Endometrial microvascular endothelial cells (primary cell): Measurements from ENCODE around the gene DDX1. TPM values are rescaled to one million over a fixed set of nuclear protein-coding genes. Genes with fewer than 3 reads are reported as not detected.

Experiments
- in situ Hi-C: cut with HindIII; loops from 2 replicates; pipeline ENCODE4 v1.10.0; 2017; ENCODE audit warnings: low sequenced_read_pairs, low pct_unique_long_range_greater_than_20kb; ENCODE audit errors: inconsistent ontology term
- total RNA-seq: library from RNA; depleted of rRNA; stranded (reverse); fragments of >200 nt; gene quantifications from one replicate; pipeline ENCODE4 v1.2.3, GENCODE V29; 2015; ENCODE audit errors: inconsistent ontology term

Gene DDX1
- total RNA-seq, 1 donor from 2014 or later: 81.7 TPM

DNA sequence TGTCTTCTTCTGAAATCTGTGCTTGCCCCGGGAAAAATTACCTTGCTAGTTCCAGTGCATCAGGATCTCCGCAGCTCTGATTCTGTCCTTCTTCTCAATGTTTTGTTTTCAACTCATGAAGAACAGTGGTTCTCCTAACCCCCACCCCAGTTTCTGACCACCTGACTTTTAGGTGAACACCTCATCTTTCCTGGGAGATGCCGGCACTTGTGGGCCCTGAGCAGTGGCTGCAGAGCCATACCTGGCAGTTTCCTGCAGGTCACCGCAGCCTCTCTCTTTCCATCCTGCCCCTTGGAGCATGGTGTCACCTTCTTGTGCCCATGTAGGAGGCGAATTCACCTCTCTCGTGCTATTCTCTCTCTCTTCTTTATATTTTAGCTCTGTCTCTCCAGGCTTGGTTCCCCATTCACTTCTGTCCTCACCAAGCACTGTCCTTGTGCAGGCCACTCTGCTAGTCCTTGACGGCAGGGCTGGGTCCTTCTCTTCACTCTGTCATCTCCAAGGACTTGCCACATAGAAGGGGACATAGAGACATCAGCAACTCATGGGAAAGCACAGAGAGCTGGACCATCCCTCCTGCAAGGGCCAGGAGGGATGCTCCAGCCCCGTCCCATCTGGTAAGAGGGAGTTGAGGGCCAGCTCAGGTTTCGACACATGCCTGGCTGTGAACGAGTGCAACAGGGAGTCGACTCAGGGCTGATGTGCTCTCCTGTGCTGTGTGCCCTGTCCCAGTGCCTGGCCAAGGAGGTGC is 59.1 kb downstream of the DDX1 start:
- in situ Hi-C loops: no loop called here

DNA sequence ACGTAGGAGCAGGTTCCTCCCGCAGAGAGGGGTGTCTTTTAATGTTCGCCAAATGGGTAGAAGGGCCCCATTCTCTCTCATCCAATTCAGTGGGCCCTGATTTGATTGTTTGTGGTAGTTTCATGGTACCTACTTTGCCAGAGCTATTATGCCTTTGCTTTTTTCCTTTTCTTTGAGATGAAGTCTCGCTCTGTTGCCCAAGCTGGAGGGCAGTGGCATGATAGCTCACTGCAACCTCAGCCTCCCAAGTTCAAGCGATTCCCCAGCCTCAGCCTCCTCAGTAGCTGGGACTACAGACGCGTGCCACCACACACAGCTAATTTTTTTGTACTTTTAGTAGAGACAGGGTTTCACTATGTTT is 59.7 kb downstream of the DDX1 start:
- in situ Hi-C loops: no loop called here

- in situ Hi-C loops: no loop called here
These were observed 60.6 kb downstream of the DDX1 start for GRCh38 chr2:15652252-15652651.

GRCh38 chr2:15652801-15653200 is 61.1 kb downstream of the DDX1 start:
- in situ Hi-C loops: no loop called here

GRCh38 chr2:15653806-15654726 is 62.4 kb downstream of the DDX1 start:
- in situ Hi-C loops: no loop called here

- in situ Hi-C loops: no loop called here
These were observed 63.0 kb downstream of the DDX1 start for GRCh38 chr2:15654727-15655073.

DNA sequence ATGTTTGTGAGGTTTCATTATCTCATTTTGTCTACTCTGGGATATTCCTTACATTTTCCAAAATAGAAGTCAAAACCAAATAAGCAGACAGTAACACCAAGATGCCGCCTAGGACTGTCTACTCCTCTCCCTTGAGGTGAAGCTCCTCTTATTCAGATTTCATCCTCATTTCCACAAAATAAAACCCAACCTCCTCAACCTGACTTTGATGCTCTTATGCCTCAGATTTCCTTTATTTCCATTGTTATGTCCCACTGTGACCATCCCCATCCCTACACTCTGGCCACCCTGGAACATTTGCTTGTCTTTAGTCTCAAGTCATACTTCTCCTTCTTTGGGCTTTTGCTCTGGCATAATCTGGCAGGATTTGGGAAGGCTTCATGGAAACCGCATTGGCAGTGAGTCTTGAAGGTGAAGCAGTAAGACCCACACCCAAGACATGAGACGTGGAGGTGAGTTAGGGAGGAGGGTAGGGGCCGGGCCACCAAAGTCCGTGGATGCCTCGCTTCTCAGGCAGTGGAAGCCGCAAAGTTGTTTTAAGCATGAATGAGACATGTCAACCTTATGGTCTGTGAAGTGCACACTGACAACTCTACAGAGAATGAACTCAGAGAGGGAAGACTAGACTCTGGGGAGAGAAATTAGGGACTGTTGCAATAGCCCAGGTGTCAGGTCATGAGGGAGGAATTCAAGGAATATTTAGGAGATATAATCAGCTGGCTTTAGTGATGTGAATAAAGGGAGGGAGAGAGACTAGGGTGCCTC is 63.6 kb downstream of the DDX1 start:
- in situ Hi-C loops: no loop called here

DNA sequence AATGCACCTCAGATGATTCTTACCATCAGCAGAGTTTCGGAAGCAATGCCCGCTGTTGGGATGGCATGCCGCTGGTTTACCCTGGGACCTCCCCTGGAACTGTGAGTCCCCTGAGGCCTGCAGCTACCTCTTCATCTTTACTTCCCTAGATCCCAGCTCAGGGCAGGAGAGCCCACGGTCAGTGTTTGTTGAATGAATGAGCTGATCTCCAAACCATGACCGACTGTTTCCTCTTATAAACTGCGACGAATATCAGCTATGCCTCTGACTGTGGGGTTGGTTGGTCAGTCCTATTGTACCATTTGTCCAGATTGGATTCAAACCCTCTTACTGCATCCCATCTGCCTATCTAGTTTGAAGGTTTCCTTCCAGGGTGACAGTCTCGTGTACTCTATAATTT is 64.4 kb downstream of the DDX1 start:
- in situ Hi-C loops: no loop called here

- in situ Hi-C loops: no loop called here
These were observed 66.1 kb downstream of the DDX1 start for GRCh38 chr2:15657759-15658158.

GRCh38 chr2:15658911-15659310 is 67.2 kb downstream of the DDX1 start:
- in situ Hi-C loops: no loop called here

DNA sequence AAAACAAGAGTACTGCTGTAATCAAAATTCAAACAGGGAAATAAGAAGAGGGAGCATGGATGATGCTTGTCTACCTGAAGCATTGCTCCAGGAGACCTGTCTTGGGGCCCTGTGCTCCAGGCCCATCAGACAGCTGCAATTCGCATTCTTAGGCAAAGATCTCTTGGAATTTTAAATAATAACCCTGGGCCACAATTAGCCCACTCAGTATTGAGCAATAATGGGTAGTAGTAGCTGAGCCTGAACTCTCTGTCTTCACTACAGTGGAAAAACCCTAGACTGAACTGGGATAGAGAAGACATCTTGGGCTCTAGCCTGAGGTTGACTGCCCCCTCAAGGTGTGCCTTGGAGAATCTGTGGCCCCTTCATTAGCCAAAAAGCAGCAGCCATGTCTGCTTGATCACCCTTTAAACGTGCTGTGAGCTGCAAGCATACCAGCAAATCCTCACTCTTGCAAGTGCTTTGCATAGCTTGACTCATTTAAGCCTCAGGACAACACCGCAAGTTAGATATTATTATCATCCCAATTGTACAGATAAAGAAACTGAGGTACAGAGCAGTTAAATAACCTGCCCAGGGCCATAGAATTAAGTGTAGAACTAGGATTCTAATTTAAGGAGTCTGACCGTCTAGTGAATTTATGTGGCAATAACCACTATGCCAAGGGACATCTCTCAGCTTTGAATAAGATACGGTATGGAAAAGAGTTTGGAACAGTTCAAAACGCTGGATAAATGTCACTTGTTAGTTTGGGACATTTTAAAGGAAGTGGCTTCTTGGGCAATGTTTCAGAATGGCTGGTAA is 69.0 kb downstream of the DDX1 start:
- in situ Hi-C loops: no loop called here

GRCh38 chr2:15661295-15661569 is 69.6 kb downstream of the DDX1 start:
- in situ Hi-C loops: no loop called here

- in situ Hi-C loops: no loop called here
These were observed 70.4 kb downstream of the DDX1 start for GRCh38 chr2:15662026-15662425.

- in situ Hi-C loops: no loop called here
These were observed 70.9 kb downstream of the DDX1 start for GRCh38 chr2:15662579-15662978.

DNA sequence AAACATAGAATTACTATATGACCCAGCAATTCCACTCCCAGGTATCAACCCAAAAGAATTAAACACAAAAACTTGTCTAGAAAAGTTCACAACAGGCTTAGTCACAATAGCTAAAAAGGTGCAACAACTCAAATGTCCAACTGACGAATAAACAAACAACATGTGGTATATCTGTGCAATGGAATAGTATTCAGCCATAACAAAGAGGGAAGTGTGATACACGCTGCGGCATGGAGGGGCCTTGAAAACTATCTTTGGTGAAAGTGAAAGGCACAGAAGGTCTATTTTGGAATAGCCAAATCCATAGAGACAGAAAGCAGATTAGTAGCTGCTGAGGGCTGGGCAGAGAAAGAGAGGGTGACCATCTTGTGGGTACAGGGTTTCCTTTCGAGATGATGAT is 72.1 kb downstream of the DDX1 start:
- in situ Hi-C loops: no loop called here

DNA sequence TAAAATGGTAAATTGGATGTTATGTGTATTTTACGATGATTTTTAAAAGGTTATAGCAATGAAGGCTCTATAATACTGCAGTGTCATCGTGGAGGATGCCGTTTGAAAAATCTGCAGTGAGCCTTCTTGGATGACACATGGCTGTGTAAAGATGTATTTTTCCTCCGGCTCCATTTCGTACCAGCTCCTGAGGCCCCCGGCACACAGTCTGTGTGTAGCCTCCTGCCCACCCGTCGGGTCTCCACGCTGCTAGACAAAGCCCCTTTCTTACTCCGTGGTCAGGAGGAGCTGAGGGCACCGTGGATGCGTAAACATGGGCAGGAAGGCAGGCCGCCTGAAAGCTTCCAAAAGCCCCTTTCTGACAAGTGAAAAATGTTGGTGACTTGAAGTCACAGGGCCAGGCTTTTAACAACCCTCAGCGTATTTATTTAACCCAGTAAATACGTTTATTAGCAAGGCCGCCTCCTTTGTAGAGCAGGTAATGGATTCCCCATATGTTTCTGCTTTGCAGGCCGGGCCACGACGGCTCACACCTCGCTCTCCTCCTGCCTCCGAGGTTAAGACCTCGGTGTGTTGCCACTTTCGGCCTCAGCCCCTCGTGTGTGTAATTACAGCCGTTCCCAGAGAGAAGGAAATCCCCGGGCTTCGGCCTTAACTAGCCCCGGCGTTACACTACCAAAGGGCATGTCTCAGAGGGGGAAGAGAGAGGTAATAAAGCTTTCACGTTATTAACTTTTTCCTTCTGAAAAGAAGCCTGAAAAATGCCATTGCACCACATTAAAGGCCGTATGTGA is 72.8 kb downstream of the DDX1 start:
- in situ Hi-C loops: no loop called here

DNA sequence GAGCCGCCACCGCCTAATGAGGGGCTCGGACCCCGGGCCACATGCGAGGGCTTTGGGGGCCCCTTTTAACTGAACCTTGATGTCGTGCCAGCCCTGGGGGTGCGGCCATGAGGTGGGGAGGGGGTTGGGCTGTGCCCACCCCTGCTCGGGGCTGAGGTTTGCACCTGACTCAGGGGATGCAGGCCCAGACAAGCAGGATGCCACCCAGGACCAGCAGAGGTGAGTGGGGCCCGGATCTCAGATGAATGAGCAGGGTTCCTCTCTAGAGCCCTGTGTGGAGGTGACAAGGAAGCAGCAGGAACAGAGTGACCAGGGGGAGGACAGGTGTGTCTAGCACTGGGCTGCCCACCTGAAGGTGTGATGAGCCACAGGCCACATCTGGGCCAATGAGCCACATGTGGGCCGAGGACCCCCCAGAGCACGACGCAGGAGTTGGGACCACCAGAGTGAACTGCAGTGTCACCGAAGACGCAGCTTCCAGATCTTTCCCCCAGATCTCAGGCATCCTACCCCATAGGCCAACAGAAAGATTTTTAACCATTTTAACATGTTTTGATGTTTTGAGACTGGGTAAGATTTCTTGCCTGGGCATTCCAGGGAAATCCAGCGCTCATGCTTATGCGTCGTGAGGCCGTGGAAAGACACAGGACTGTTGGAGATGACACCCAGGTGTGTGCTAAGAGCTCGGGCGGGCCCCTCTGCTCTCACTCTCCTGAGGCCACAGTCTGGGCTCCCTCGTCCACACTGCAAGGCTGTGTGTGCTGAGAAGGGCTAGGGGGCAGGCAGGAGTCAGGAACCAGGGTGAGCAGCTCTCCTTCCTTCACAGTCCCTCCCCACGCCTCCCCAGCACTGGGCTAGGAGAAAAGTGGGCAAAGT is 73.6 kb downstream of the DDX1 start:
- in situ Hi-C loops: no loop called here
